Stimulated activated CD8-positive, alpha-beta memory T cell treated with anti-CD3 and anti-CD28 coated beads, Interleukin-12 subunit alpha, Interleukin-12 subunit beta, amount 100 ng/mL, for 24 hours (primary cell): Measurements from ENCODE around the gene CEP290.
"Not testable (repeated sequence)": the region's sequence is repeated elsewhere in the genome, so short reads cannot be mapped to it uniquely, and the experiment has no call there.

Experiments used
- DNase-seq: peaks from one replicate; pipeline ENCODE4 v3.0.0-alpha.2; 2020; ENCODE audit errors: extremely low read depth

Gene CEP290

DNA sequence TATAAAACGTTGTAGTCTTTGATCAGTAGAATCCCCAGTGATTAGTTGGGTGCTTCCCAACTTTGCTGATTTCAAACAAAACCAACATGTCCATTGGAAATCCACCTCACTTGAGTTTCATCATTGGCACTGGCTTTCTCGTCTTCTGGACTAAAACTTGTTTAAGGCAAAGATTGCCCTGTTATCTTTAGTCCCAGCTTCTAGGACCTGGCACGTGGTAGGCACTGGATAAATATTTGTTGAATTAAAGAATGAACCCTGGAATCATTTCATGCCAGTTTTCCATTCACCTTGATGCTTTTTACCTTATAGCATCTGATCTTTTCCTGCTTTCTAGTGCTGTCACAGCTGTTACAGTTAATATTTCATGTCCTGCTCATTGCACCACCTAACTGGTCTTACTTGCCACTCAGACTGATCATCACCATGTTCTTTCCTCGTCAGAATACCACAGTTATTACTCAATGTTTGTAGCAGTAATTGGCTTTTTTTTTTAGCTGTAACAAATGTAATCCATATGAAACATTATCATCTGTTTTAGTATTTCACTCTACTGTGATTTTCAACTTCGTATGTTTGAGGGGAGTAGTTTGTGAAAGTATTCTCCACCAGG lies 105.4 kb downstream of the CEP290 start:
- no peak for DNase-seq

DNA sequence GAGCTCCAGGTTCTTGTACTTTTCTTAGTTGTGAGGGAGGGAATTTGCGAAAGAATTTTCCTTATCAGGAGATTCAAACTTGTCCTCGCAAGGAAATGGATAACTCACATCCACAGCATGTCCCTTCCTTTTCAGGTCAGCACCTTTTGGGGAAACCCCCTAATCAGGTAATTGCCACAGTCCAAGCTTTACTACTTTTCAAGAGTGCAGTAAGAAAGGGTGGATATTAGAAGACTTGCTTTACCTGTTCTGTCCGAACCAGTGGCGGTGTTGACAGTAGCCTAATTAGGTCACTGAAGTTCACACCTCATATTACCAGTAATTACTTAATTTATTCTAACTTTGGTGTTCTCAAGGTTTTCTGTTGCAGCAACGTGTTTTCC lies 106.0 kb downstream of the CEP290 start:
- no peak for DNase-seq

DNA sequence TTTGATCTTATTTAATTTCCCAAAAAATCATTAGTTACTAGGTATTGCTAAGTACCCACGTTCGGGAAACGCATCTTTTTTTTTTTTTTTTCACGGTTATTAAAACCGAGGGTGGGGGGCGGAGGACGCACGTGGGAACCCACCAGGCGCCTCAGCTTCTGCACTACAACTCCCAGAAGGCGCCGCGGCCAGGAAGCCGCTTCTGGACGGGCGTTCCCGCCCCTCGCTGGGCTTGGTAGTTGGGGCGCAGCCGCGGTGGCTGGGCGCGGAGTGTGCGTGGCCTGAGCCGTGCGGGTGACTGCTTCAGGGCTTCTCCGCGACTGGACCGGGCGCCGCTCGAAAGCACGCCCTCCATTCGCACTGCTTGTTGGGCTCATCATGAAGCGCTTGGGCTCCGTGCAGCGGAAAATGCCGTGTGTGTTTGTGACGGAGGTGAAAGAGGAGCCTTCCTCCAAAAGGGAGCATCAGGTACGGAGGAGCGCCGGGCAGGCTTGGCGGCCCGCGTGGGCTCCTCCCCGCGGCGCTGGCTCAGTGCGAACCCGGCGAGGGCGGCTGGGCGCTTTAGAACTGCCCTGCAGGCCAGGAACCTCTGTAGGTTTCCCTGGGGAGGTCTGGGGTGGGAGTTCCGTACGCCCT lies 106.5 kb downstream of the CEP290 start:
- peak; percentile 76 for DNase-seq

DNA sequence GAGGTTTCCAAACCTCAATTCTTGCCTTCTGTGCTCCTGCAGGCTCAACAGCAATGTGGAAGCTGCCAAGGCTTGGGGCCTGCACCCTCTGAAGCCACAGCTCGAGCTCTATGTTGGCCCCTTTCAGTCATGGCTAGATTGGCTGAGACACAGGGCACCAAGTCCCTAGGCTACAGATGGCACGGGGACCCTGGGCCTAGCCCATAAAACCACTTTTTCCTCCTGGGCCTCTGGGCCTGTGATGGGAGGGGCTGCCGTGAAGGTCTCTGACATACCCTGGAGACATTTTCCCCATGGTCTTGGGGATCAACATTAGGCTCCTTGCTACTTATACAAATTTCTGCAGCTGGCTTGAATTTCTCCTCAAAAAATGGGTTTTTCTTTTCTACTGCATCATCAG lies 110.7 kb downstream of the CEP290 start:
- not testable (repeated sequence) for DNase-seq

DNA sequence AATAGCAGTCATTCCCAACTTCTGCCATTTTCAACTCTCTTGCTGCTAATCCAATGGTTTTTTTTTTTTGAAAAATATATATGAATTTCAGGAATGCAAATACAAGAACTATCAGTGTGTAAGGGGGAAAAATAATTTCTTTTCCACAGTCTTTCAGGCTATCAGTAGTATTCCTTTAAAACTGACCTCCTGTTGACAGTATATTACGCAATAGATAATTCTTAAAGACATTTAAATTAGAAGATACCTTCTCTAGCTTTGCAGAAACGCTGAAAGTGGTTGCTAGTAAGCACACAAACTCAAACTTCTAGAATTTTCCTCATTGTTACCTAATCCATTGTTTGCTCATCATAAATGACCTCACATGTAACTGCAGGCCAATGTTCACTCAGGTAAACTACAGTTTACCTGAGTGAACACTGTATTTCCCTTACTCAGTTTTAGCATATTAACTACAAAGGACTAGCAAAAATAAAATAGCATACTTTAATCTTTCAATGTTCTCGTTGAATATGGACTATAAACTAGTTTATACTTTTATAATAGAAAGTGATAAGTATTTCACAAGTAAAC lies 112.7 kb downstream of the CEP290 start, which contains the start of gene C12orf50:
C12orf50 (minus strand) TSS at position 309 of the 573 bp plus-strand sequence. CDS start 2,439 bp downstream, outside the sequence.
- no peak for DNase-seq

DNA sequence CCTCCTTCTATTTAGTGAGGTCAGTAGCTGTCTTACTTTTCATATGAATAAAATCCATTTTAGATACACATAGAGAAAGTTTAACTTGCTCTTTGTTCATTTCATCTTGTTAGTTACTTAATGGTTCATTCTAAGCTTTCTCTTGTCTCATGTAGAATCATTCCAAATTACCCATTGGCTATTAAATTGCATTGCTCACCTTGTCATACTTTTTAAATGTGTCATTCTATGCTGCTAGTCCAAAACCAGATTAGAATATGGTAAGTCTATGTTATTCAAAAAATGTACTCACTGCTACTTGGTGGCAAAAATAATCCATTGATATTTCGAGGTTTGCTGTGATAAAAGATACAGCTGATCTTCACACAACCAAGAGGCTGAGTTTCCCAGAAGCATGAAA lies 115.7 kb downstream of the CEP290 start:
- DNase-seq = no peak

DNA sequence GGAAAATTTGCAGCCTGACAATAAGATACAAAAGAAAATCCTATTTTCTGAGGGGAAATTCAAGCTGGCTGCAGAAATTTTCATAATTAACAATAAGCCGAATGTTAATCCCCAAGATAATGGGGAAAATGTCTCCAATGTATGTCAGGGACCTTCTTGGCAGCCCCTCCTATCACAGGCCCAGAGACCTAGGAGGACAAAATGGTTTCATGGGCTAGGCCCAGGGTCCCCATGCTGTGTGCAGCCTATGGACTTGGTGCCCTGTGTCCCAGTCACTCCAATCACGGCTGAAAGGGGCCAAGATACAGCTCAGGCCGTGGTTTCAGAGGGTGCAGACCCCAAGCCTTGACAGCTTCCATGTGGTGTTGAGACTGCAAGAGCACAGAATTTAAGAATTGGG lies 123.9 kb downstream of the CEP290 start:
- no peak for DNase-seq

DNA sequence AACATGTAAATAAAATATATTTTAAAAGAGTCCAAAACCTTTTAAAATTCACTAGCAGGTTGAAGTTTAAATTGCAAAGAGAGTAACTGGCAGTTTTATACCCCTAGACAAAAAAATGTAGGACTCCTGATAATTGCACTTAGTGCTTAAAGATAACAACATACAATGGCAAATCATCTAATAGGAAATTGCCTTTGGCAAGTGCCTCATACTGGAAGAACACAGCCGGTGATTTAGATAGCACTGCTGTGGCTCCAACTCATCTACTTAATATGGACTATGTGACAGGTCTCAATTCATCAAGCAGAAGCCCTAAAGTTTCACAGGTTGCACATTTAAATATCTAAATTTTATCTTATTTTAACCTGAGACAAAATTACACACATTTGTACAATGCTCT lies 126.1 kb downstream of the CEP290 start:
- DNase-seq = no peak

DNA sequence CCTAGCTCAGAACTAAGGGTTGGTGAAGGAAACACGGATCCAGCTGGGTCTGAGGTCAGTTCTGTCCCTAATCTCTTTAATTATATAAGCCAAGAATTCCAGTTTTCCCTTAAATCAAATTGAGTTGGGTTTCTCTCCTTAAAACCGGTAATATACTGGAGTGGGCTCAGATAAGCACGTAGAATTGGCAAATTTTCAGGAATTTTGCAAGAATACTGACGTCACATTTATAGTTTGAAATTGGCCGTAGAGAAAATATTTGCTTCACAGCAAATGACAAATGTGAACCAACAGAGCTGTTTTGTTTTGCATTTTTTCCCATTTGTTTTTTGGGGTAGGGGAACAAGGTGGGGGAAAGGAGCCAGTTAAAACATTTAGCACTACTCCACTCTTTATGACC lies 130.1 kb downstream of the CEP290 start:
- no peak for DNase-seq

DNA sequence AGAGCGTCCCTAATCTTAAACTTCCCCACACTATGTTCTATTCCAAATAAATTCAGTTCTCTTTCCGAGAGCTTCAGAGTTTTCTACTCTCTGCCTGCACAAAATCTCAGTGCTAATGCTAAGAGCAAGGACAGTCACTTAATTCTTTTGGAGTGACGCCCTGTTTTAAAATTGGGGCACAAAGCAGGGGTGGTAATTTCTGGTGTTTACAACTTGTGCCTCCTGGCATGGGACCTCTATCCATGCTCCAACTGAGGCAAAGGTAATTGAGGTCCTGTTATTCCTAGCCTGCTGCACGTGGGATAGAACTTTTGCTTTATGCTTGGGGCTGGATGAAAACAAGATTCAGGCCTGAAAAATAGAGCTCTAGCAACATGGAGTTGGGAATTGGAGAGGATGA lies 135.5 kb downstream of the CEP290 start:
- no peak for DNase-seq

DNA sequence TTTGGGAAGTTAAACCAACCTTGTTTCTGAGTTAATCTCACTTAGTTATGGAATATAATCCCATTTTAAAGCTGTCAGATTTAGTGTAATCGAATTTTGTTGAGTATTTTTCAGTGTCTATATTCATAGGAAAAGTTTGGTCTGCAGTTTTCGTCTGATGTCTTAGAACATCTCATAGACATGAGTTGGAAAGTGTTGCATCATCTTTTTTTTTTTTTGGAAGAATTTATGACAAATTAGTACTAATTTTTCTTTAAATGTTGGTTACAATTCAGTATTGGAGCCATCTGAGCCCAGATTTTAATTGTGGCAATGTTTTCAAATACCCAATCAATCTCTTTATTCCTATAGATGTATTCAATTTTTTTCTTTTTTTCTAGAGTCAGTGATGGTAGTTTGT lies 140.6 kb downstream of the CEP290 start:
- DNase-seq = no peak
